SU-DHL-6 (cell line): ENCODE measurements around the gene PDE6H.

Source experiments
- CTCF ChIP-seq: fragments of 200-600 bp; sonication (generic); IDR thresholded peaks from one replicate; pipeline ENCODE4 v1.5.1; 2017; ENCODE audit warnings: antibody characterized with exemption, mild to moderate bottlenecking, low read length, moderate library complexity; ENCODE audit not compliant: insufficient read depth, poor library complexity, severe bottlenecking
- EZH2phosphoT487 ChIP-seq: fragments of 200-600 bp; sonication (generic), shearing (Covaris generic); conservative IDR thresholded peaks from 2 replicates; pipeline ENCODE4 v1.6.1; 2018; ENCODE audit warnings: mild to moderate bottlenecking, antibody characterized with exemption, low read length, moderate library complexity, mixed read lengths

GRCh38 chr12:14999695-15000365 lies 27.0 kb downstream of the PDE6H start:
- TF ChIP-seq CTCF: no peak
- no peak for TF ChIP-seq EZH2phosphoT487
